OCI-LY1 (cell line): ENCODE measurements around the gene NOX5.

ENCODE experiments used
- H2AFZ ChIP-seq: fragments of 200-600 bp; sonication (generic), shearing (Covaris generic); 2 replicates; pipeline ENCODE4 v1.6.0; 2014; ENCODE audit warnings: antibody characterized with exemption, mild to moderate bottlenecking, low read length
- H3F3A ChIP-seq: fragments of 200-600 bp; sonication (generic), shearing (Covaris generic); 2 replicates; pipeline ENCODE4 v1.6.0; 2014; ENCODE audit warnings: mild to moderate bottlenecking, antibody characterized with exemption, low read length, moderate library complexity; ENCODE audit not compliant: insufficient read depth
- H3K27ac ChIP-seq: fragments of 200-600 bp; sonication (generic); 2 replicates; pipeline ENCODE4 v1.5.1; 2014; ENCODE audit warnings: low read length, mixed run types, mild to moderate bottlenecking, low read depth; ENCODE audit not compliant: poor library complexity, severe bottlenecking
- H3K27me3 ChIP-seq: fragments of 200-600 bp; sonication (generic); 2 replicates; pipeline ENCODE4 v1.6.0; 2014; ENCODE audit warnings: antibody characterized with exemption, mild to moderate bottlenecking, low read length, moderate library complexity; ENCODE audit not compliant: insufficient read depth
- H3K36me3 ChIP-seq: fragments of 200-600 bp; sonication (generic); 2 replicates; pipeline ENCODE4 v1.6.1; 2014; ENCODE audit warnings: mild to moderate bottlenecking, antibody characterized with exemption, low read length, moderate library complexity, mixed read lengths; ENCODE audit not compliant: insufficient read depth
- H3K4me1 ChIP-seq: fragments of 200-600 bp; sonication (generic); 2 replicates; pipeline ENCODE4 v1.5.1; 2014; ENCODE audit warnings: mild to moderate bottlenecking, low read length, moderate library complexity; ENCODE audit not compliant: insufficient read depth, severe bottlenecking
- H3K4me2 ChIP-seq: fragments of 200-600 bp; sonication (generic), shearing (Covaris generic); 2 replicates; pipeline ENCODE4 v1.6.1; 2014; ENCODE audit warnings: low read length
- H3K4me3 ChIP-seq: fragments of 200-600 bp; sonication (generic); 2 replicates; pipeline ENCODE4 v1.5.1; 2014; ENCODE audit warnings: low read length, low read depth, mild to moderate bottlenecking, mixed read lengths; ENCODE audit not compliant: poor library complexity, severe bottlenecking
- H3K79me2 ChIP-seq: fragments of 200-600 bp; shearing (Covaris generic); 2 replicates; pipeline ENCODE4 v1.6.1; 2016; ENCODE audit warnings: mixed run types, low read length, mixed read lengths; ENCODE audit not compliant: insufficient read depth
- H3K9ac ChIP-seq: fragments of 200-600 bp; sonication (generic), shearing (Covaris generic); 2 replicates; pipeline ENCODE4 v1.6.1; 2014; ENCODE audit warnings: mild to moderate bottlenecking, low read length, mixed read lengths
- H3K9me2 ChIP-seq: fragments of 200-600 bp; sonication (generic), shearing (Covaris generic); 2 replicates; pipeline ENCODE4 v1.6.1; 2014; ENCODE audit warnings: low read depth, mild to moderate bottlenecking, low read length, mixed read lengths
- H3K9me3 ChIP-seq: fragments of 200-600 bp; shearing (Covaris generic); 2 replicates; pipeline ENCODE4 v1.6.1; 2014; ENCODE audit warnings: low read length, mixed read lengths
- H4K20me1 ChIP-seq: fragments of 200-600 bp; sonication (generic), shearing (Covaris generic); 2 replicates; pipeline ENCODE4 v1.6.0; 2016; ENCODE audit warnings: mild to moderate bottlenecking, low read length; ENCODE audit not compliant: insufficient read depth
- EZH2 ChIP-seq: fragments of 200-600 bp; sonication (generic), shearing (Covaris generic); IDR thresholded peaks from 2 replicates; pipeline ENCODE4 v1.8.0; 2017; ENCODE audit warnings: borderline replicate concordance, mixed run types, mild to moderate bottlenecking, antibody characterized with exemption, low read length, moderate library complexity, mixed read lengths
- TF ChIP-seq, protein P1 (sequence below): fragments of 200-600 bp; sonication (generic), shearing (Covaris generic); IDR thresholded peaks from 2 replicates; pipeline ENCODE4 v1.5.1; 2017; ENCODE audit warnings: mild to moderate bottlenecking, antibody characterized with exemption, low read length, moderate library complexity, mixed read lengths

Gene NOX5

DNA sequence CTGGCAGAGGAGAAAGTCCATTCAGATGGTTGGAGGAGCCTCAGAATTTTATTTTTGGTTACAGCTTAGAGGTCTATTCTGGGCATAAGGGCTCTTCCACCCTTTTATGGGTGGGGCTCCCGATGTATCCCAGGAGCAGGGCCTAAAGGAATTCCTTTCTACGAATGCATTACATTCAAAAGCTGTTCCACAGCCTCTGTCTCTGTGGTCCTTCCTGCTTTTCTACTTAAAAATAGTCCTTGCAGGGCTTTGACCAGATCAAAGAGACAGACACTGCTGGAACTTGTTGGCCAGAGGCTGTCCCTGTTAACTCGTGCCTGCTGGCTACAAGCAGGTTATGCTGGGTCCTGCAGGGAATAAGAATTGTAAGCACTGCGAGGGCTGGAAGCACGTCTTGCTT, 14.4 kb upstream of the NOX5 start:
- H3K9ac ChIP-seq = no peak overlapping the region
- no peak overlapping the region for H3K4me3 ChIP-seq
- no peak overlapping the region for H3K4me2 ChIP-seq
- H2AFZ ChIP-seq = no peak overlapping the region
- no peak overlapping the region for H3K27ac ChIP-seq
- TF ChIP-seq, protein P1, sequence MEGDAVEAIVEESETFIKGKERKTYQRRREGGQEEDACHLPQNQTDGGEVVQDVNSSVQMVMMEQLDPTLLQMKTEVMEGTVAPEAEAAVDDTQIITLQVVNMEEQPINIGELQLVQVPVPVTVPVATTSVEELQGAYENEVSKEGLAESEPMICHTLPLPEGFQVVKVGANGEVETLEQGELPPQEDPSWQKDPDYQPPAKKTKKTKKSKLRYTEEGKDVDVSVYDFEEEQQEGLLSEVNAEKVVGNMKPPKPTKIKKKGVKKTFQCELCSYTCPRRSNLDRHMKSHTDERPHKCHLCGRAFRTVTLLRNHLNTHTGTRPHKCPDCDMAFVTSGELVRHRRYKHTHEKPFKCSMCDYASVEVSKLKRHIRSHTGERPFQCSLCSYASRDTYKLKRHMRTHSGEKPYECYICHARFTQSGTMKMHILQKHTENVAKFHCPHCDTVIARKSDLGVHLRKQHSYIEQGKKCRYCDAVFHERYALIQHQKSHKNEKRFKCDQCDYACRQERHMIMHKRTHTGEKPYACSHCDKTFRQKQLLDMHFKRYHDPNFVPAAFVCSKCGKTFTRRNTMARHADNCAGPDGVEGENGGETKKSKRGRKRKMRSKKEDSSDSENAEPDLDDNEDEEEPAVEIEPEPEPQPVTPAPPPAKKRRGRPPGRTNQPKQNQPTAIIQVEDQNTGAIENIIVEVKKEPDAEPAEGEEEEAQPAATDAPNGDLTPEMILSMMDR = no peak
- H3F3A ChIP-seq = no peaks in the 10 kb centered on the region
- no peaks in the 10 kb centered on the region for H3K9me2 ChIP-seq
- H3K9me3 ChIP-seq = no peaks in the 10 kb centered on the region
- H3K4me1 ChIP-seq = no peaks in the 10 kb centered on the region
- no peaks in the 10 kb centered on the region for H3K79me2 ChIP-seq
- H4K20me1 ChIP-seq = no peaks in the 10 kb centered on the region
- no peaks in the 10 kb centered on the region for H3K36me3 ChIP-seq
- no peaks in the 10 kb centered on the region for H3K27me3 ChIP-seq

DNA sequence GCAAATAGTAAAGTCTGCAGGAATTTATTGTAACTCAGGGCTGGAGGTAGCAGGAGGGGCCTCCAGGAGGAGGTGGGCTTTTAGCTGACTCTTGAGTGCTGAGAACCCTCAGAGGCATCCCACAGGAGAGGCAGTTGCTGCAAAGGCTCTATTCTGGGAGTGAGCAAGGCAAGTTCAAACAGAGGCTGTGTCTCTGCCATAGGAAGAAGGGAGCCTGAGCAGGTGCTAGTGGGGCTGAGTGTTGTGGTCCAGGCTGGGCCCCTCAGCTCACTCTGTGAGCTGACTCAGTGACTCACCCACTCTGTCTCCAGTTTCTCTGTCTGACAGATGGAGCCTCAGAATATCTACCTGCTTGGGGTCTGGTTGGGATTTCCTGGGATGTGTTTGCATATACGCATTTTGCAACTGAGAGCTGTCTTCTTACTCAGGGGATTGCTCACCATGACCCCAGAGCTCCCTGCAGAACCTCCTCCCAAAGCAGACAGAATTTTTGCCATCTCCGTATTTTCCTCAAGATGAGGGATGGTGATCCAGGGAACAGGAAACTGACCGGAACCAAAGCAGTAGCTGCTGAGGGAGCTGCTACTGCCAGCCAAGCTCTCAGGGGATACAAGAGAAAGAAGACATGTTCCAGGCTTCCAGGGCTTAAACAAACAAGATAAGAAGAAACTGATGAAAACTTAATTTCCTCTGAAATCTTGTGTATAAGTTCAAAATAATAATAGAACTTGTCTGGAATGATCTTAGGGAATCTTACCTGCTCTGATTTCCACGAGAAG, 13.6 kb upstream of the NOX5 start:
- no peak overlapping the region for H3K27ac ChIP-seq
- no peaks in the 10 kb centered on the region for H3K9me3 ChIP-seq
- no peaks in the 10 kb centered on the region for H4K20me1 ChIP-seq
- no peaks in the 10 kb centered on the region for H3K36me3 ChIP-seq
- H3K4me1 ChIP-seq = no peaks in the 10 kb centered on the region
- no peaks in the 10 kb centered on the region for H3K79me2 ChIP-seq
- H3K27me3 ChIP-seq = no peaks in the 10 kb centered on the region
- no peak overlapping the region for H3K4me2 ChIP-seq
- H3K4me3 ChIP-seq = no peak overlapping the region
- no peak overlapping the region for H3K9ac ChIP-seq
- no peak for TF ChIP-seq EZH2
- TF ChIP-seq, protein P1 = no peak
- H2AFZ ChIP-seq = no peak overlapping the region
- H3K9me2 ChIP-seq = no peaks in the 10 kb centered on the region
- no peaks in the 10 kb centered on the region for H3F3A ChIP-seq

DNA sequence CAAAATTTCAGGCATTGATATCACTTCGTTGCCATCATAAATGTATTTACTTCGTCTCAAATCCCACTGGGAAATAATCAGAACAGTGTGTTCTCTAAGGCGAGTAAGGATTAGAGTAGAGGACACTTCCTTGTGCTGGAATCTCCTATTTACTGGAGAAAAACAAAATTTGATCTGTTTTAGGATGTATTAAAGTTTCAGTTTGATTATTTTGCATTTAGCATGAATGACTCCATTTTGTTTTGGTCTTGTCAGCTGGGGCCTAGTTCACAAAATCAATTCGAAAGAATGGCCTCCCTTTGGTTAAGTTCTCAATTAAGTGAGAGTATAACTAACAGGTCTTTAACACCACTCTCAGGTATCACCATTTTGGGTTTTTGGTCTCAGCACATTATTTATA, 11.7 kb upstream of the NOX5 start:
- no peak overlapping the region for H3K4me2 ChIP-seq

More for the DNA sequence above, 11.7 kb upstream of the NOX5 start:
- Histone ChIP-seq H3K36me3 (no peaks in the 10 kb centered on the region), H3K27me3 (no peaks in the 10 kb centered on the region), H4K20me1 (no peaks in the 10 kb centered on the region), H3K27ac (no peak overlapping the region), H3K9ac (no peak overlapping the region), H2AFZ (no peak overlapping the region), H3K9me2 (no peaks in the 10 kb centered on the region), H3K4me3 (no peak overlapping the region), H3K9me3 (no peaks in the 10 kb centered on the region), H3K4me1 (no peaks in the 10 kb centered on the region), H3K79me2 (no peaks in the 10 kb centered on the region), H3F3A (no peaks in the 10 kb centered on the region)
- no peak for TF ChIP-seq EZH2
- TF ChIP-seq, protein P1 = no peak
